Smooth muscle cell (in vitro differentiated cells): Measurements from ENCODE around the gene DIP2C. TPM values are rescaled to one million over a fixed set of nuclear protein-coding genes. Genes with fewer than 3 reads are reported as not detected.

Source experiments
- DNase-seq: peaks from one replicate; lab custom pipeline; 2025; ENCODE audit not compliant: unreplicated experiment; lab: John Stamatoyannopoulos, UW
- H2AFZ ChIP-seq: fragments of 200-600 bp; sonication (generic); 2 replicates; pipeline ENCODE4 v1.6.0; 2016; ENCODE audit warnings: antibody characterized with exemption, low read depth, mild to moderate bottlenecking
- H3F3A ChIP-seq: fragments of 200-600 bp; sonication (generic); 2 replicates; pipeline ENCODE4 v1.6.0; 2017; ENCODE audit warnings: antibody characterized with exemption, low read depth
- H3K27ac ChIP-seq: fragments of 200-600 bp; sonication (generic); 2 replicates; pipeline ENCODE4 v1.5.1; 2016; ENCODE audit warnings: low read depth, mild to moderate bottlenecking
- H3K27me3 ChIP-seq: fragments of 200-600 bp; sonication (generic); 2 replicates; pipeline ENCODE4 v1.6.1; 2016; ENCODE audit warnings: low read depth, mild to moderate bottlenecking
- H3K36me3 ChIP-seq: fragments of 200-600 bp; sonication (generic); 2 replicates; pipeline ENCODE4 v1.5.1; 2016; ENCODE audit warnings: low read depth
- H3K4me1 ChIP-seq: fragments of 200-600 bp; sonication (generic); 2 replicates; pipeline ENCODE4 v1.5.1; 2016; ENCODE audit warnings: low read depth
- H3K4me2 ChIP-seq: fragments of 200-600 bp; sonication (generic); 2 replicates; pipeline ENCODE4 v1.6.0; 2016; ENCODE audit warnings: mild to moderate bottlenecking
- H3K4me3 ChIP-seq: fragments of 200-600 bp; sonication (generic); 2 replicates; pipeline ENCODE4 v1.5.1; 2016; ENCODE audit warnings: mild to moderate bottlenecking
- H3K79me2 ChIP-seq: fragments of 200-600 bp; sonication (generic); 2 replicates; pipeline ENCODE4 v1.6.0; 2016; ENCODE audit warnings: low read depth, mild to moderate bottlenecking
- H3K9ac ChIP-seq: fragments of 200-600 bp; sonication (generic); 2 replicates; pipeline ENCODE4 v1.6.0; 2016; ENCODE audit warnings: low read depth
- H3K9me3 ChIP-seq: fragments of 200-600 bp; sonication (generic); replicated peaks from 2 replicates; pipeline ENCODE4 v1.5.1; 2016; ENCODE audit warnings: low read depth
- H4K20me1 ChIP-seq: fragments of 200-600 bp; sonication (generic); 2 replicates; pipeline ENCODE4 v1.6.0; 2016; ENCODE audit warnings: low read depth
- WGBS: methylation state at CpG from one replicate; pipeline ENCODE4 v1.1.7; 2016; ENCODE audit warnings: low lambda C conversion rate; 5-methylcytosine and 5-hydroxymethylcytosine counted together
- polyA plus RNA-seq: library from polyadenylated mRNA; unstranded; fragments of >200 nt; fragmentation: Nextera tagmentation; extraction: Ambion mirVana; gene quantifications from 2 replicates; pipeline ENCODE4 v1.2.1, GENCODE V29; 2016
- total RNA-seq: library from RNA; depleted of rRNA; stranded (reverse); fragments of >200 nt; gene quantifications from 2 replicates; pipeline ENCODE4 v1.2.3, GENCODE V29; 2014
- TF ChIP-seq, protein P1 (sequence below): fragments of 200-600 bp; sonication (generic); IDR thresholded peaks from 2 replicates; pipeline ENCODE4 v1.5.1; 2017; ENCODE audit warnings: borderline replicate concordance, mild to moderate bottlenecking, antibody characterized with exemption; ENCODE audit not compliant: insufficient read depth, poor library complexity, severe bottlenecking

Gene DIP2C
- total and polyA plus RNA-seq, 2 experiments from 2014 or later, result 14.9 to 15.3 TPM

GRCh38 chr10:478471-479245 is 210.8 kb downstream of the DIP2C start:
- H3K4me2 ChIP-seq, result no peak overlapping the region
- peaks cover 80% of the 10 kb centered on the region for H4K20me1 ChIP-seq
- H3K36me3 ChIP-seq, result no peaks in the 10 kb centered on the region
- no peak for DNase-seq
- no peak overlapping the region for H2AFZ ChIP-seq
- no peak overlapping the region for H3K27ac ChIP-seq
- no peaks in the 10 kb centered on the region for H3K27me3 ChIP-seq
- TF ChIP-seq, protein P1, sequence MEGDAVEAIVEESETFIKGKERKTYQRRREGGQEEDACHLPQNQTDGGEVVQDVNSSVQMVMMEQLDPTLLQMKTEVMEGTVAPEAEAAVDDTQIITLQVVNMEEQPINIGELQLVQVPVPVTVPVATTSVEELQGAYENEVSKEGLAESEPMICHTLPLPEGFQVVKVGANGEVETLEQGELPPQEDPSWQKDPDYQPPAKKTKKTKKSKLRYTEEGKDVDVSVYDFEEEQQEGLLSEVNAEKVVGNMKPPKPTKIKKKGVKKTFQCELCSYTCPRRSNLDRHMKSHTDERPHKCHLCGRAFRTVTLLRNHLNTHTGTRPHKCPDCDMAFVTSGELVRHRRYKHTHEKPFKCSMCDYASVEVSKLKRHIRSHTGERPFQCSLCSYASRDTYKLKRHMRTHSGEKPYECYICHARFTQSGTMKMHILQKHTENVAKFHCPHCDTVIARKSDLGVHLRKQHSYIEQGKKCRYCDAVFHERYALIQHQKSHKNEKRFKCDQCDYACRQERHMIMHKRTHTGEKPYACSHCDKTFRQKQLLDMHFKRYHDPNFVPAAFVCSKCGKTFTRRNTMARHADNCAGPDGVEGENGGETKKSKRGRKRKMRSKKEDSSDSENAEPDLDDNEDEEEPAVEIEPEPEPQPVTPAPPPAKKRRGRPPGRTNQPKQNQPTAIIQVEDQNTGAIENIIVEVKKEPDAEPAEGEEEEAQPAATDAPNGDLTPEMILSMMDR, result no peak
- peaks cover 3% of the 10 kb centered on the region for H3K79me2 ChIP-seq
- H3F3A ChIP-seq, result no peaks in the 10 kb centered on the region
- H3K4me1 ChIP-seq, result no peaks in the 10 kb centered on the region
- no peak overlapping the region for H3K9ac ChIP-seq
- no peaks in the 10 kb centered on the region for H3K9me3 ChIP-seq
- H3K4me3 ChIP-seq, result no peak overlapping the region
- 93% methylated on average over 20 of the region's 21 CpGs for WGBS

GRCh38 chr10:477620-478019 is 211.8 kb downstream of the DIP2C start:
- Histone ChIP-seq H4K20me1 (peaks cover 77% of the 10 kb centered on the region), H3K79me2 (peaks cover 3% of the 10 kb centered on the region), H3K36me3 (no peaks in the 10 kb centered on the region), H3K4me3 (no peak overlapping the region), H3K27ac (no peak overlapping the region), H3K4me2 (no peak overlapping the region), H3K9ac (no peak overlapping the region), H3F3A (no peaks in the 10 kb centered on the region), H3K9me3 (no peaks in the 10 kb centered on the region), H3K4me1 (no peaks in the 10 kb centered on the region), H3K27me3 (no peaks in the 10 kb centered on the region), H2AFZ (no peak overlapping the region)
- WGBS, result 91% methylated on average over 3 of the region's 3 CpGs
- TF ChIP-seq, protein P1, result no peak
- DNase-seq, result no peak

DNA sequence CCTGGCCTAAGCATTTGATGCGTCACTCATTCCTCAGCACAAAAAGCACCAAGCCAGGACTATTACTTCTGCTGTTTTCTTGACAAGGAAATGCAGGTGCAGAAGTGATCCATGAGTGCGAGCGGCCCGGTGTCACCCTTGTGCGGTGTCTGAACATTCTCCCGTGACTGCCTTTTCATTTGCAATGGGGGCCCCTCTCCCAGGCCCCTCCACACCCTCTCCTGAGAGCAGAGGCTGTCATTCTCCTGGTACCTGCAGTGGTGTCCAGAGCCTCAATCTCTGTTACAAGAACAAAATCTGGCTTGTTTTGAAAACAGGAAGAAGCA is 213.1 kb downstream of the DIP2C start:
- Histone ChIP-seq H3K4me3 (no peak overlapping the region), H3K79me2 (peaks cover 3% of the 10 kb centered on the region), H3K9ac (no peak overlapping the region), H3K36me3 (no peaks in the 10 kb centered on the region), H3F3A (no peaks in the 10 kb centered on the region), H4K20me1 (peaks cover 65% of the 10 kb centered on the region), H3K27me3 (no peaks in the 10 kb centered on the region), H2AFZ (no peak overlapping the region), H3K27ac (no peak overlapping the region), H3K4me1 (no peaks in the 10 kb centered on the region), H3K4me2 (no peak overlapping the region), H3K9me3 (no peaks in the 10 kb centered on the region)
- TF ChIP-seq, protein P1, result no peak
- 97% methylated on average over 6 of the region's 6 CpGs for WGBS
- no peak for DNase-seq
